HepG2 (cell line): ENCODE results near the gene TXNDC16. TPM values are rescaled to one million over a fixed set of nuclear protein-coding genes. Genes with fewer than 3 reads are reported as not detected.

Experiments used
- ATAC-seq: fragments of 200-7000 bp; cut with Tn5 transposase; 3 replicates; pipeline ENCODE4 v1.9.1; 2020; ENCODE audit warnings: mild to moderate bottlenecking, moderate library complexity
- BruUV-seq: library from RNA; stranded (reverse); fragments of 400-500 nt; replicated peaks from 2 replicates; lab custom pipeline; 2021; lab: Mats Ljungman, UMichigan
- CTCF ChIA-PET: fragments of 300-600 bp; formaldehyde crosslinking; extraction: SDS; loops from one replicate; lab custom pipeline; 2021; ENCODE audit warnings: low total read pairs, inconsistent platforms, low intra/inter-chr PET ratio; lab: Yijun Ruan, JAX
- POLR2A ChIA-PET: fragments of 350-600 bp; sonication (Branson Sonifier 250); formaldehyde crosslinking; loops from one replicate; lab custom pipeline; 2020; ENCODE audit warnings: antibody characterized with exemption, inconsistent platforms; lab: Yijun Ruan, JAX
- DNase-seq: peaks from one replicate; pipeline ENCODE4 v3.0.0-alpha.2; 2015; ENCODE audit warnings: low spot score
- FAIRE-seq: peaks from 3 replicates; lab custom pipeline; 2011; peaks lifted over from hg19 to GRCh38; lab: Jason Lieb, UNC
- H2AFZ ChIP-seq: one replicate; pipeline ENCODE4 v1.6.1; 2011; ENCODE audit warnings: low read length, inconsistent platforms
- H3K27ac ChIP-seq: fragments of 300-600 bp; 3 replicates; pipeline ENCODE4 v1.8.0; 2011; ENCODE audit warnings: mixed run types, mild to moderate bottlenecking, mixed read lengths, low read length, inconsistent platforms; ENCODE audit not compliant: insufficient read depth; ENCODE audit errors: extremely low read length
- H3K27me3 ChIP-seq, 2 experiments: fragments of 200-600 bp in 1 of 2; 2 replicates in 1 of 2; 3 replicates in 1 of 2; pipeline versions ENCODE4 v1.6.0 to v1.8.0; 2011; ENCODE audit warnings: low read length in 2 of 2, mild to moderate bottlenecking in 2 of 2, moderate library complexity in 2 of 2, inconsistent platforms in 1 of 2; ENCODE audit not compliant: insufficient read depth in 2 of 2, control insufficient read depth in 1 of 2
- H3K36me3 ChIP-seq, 2 experiments: fragments of 200-600 bp in 1 of 2; replicated peaks in 1 of 2; 2 replicates in 1 of 2; 3 replicates in 1 of 2; pipeline versions ENCODE4 v1.5.1 to v1.8.0; 2011; ENCODE audit warnings: low read length in 2 of 2, inconsistent platforms in 1 of 2; ENCODE audit not compliant: insufficient read depth in 2 of 2, control insufficient read depth in 1 of 2
- H3K4me1 ChIP-seq: 2 replicates; pipeline ENCODE4 v1.5.1; 2012; ENCODE audit warnings: low read length, inconsistent platforms; ENCODE audit not compliant: insufficient read depth
- H3K4me2 ChIP-seq: 2 replicates; pipeline ENCODE4 v1.6.0; 2011; ENCODE audit warnings: low read depth, low read length, inconsistent platforms
- H3K4me3 ChIP-seq, 3 experiments: fragments of 200-600 bp in 1 of 3; sonication (generic), shearing (Covaris generic) in 1 of 3; replicated peaks in 1 of 3; 2 replicates each; pipeline ENCODE4 v1.5.1; 2011 to 2016; ENCODE audit warnings: low read length in 3 of 3, inconsistent platforms in 2 of 3, low read depth in 2 of 3, mild to moderate bottlenecking in 2 of 3, control low read depth in 1 of 3, mixed read lengths in 1 of 3; ENCODE audit not compliant: insufficient read depth in 1 of 3
- H3K79me2 ChIP-seq: one replicate; pipeline ENCODE4 v1.6.1; 2011; ENCODE audit warnings: low read length, inconsistent platforms; ENCODE audit not compliant: insufficient read depth
- H3K9ac ChIP-seq: 2 replicates; pipeline ENCODE4 v1.6.0; 2011; ENCODE audit warnings: mild to moderate bottlenecking, low read depth, low read length, inconsistent platforms; ENCODE audit not compliant: insufficient read depth
- H3K9me3 ChIP-seq: 2 replicates; pipeline ENCODE4 v1.5.1; 2012; ENCODE audit warnings: mild to moderate bottlenecking, low read length
- H4K20me1 ChIP-seq: 2 replicates; pipeline ENCODE4 v1.6.0; 2011; ENCODE audit warnings: inconsistent platforms, mild to moderate bottlenecking, low read length, moderate library complexity; ENCODE audit not compliant: insufficient read depth
- HOXA3 ChIP-seq: sonication (generic); formaldehyde crosslinking; IDR thresholded peaks from 2 replicates; pipeline ENCODE4 v1.5.0; 2020; ENCODE audit warnings: missing genetic modification reagents
- KMT2B ChIP-seq: IDR thresholded peaks from 2 replicates; pipeline ENCODE4 v1.6.1; 2016; ENCODE audit warnings: missing genetic modification reagents, missing compliant biosample characterization
- NBN ChIP-seq: fragments of 450-650 bp; conservative IDR thresholded peaks from 2 replicates; pipeline ENCODE4 v1.6.1; 2017
- NFYB ChIP-seq: sonication (generic); formaldehyde crosslinking; IDR thresholded peaks from 2 replicates; pipeline ENCODE4 v1.4.0; 2020; ENCODE audit warnings: missing genetic modification reagents
- PHF8 ChIP-seq: sonication (generic); formaldehyde crosslinking; IDR thresholded peaks from 2 replicates; pipeline ENCODE4 v1.5.0; 2020; ENCODE audit warnings: missing genetic modification reagents
- RNF2 ChIP-seq: fragments of 450-650 bp; conservative IDR thresholded peaks from 2 replicates; pipeline ENCODE4 v1.6.1; 2016; ENCODE audit warnings: low read depth
- SMARCE1 ChIP-seq: fragments of 450-650 bp; IDR thresholded peaks from 2 replicates; pipeline ENCODE4 v1.6.1; 2017; ENCODE audit warnings: borderline replicate concordance
- ZFP91 ChIP-seq: sonication (generic); formaldehyde crosslinking; IDR thresholded peaks from 2 replicates; pipeline ENCODE4 v1.9.0; 2022; ENCODE audit warnings: missing genetic modification reagents, mild to moderate bottlenecking, borderline replicate concordance
- WGBS: methylation state at CpG from one replicate; pipeline ENCODE4 v1.1.6; 2017; ENCODE audit warnings: low lambda C conversion rate; 5-methylcytosine and 5-hydroxymethylcytosine counted together
- in situ Hi-C: cut with HindIII; loops from 2 replicates; pipeline ENCODE4 v1.10.0; 2017; ENCODE audit warnings: low pct_unique_long_range_greater_than_20kb; ENCODE audit not compliant: extremely low pct_ligation_motif_present
- intact Hi-C: fragments of 100-400 bp; cut with micrococcal nuclease; formaldehyde crosslinking; loops from one replicate; pipeline ENCODE4 v1.10.0; 2022; ENCODE audit not compliant: unreplicated experiment
- polyA plus RNA-seq, 8 experiments: library from polyadenylated mRNA; depleted of rRNA in 3 of 8; stranded (reverse) in 7 of 8; unstranded in 1 of 8; fragments of >200 nt; fragmentation: Illumina TruSeq in 4 of 8; extraction: Trizol in 4 of 8; gene quantifications; 2 replicates each; pipeline versions ENCODE4 v1.2.1 to v1.2.3, GENCODE V29; 2011 to 2016; ENCODE audit warnings: low read depth in 4 of 8, missing spikeins in 1 of 8, mixed read lengths in 1 of 8; ENCODE audit not compliant: insufficient read depth in 1 of 8
- total RNA-seq, 5 experiments: library from RNA; depleted of rRNA; stranded (reverse); fragments of >200 nt; fragmentation: Illumina TruSeq; extraction: Trizol; gene quantifications; 2 replicates each; pipeline ENCODE4 v1.2.3, GENCODE V29; 2016; ENCODE audit warnings: low read depth in 1 of 5
- TF ChIP-seq, protein P1 (sequence below): sonication (generic); formaldehyde crosslinking; IDR thresholded peaks from 2 replicates; pipeline ENCODE4 v1.5.0; 2020; ENCODE audit warnings: mild to moderate bottlenecking, missing genetic modification reagents
- TF ChIP-seq, protein P2 (sequence below): sonication (generic); formaldehyde crosslinking; IDR thresholded peaks from 2 replicates; pipeline ENCODE4 v1.5.0; 2020; ENCODE audit warnings: missing genetic modification reagents, mild to moderate bottlenecking, borderline replicate concordance

The TXNDC16 gene
- total and polyA plus RNA-seq, 2 of the 13 experiments (the other 11 are each of a cell fraction or from before 2014, with no cell fraction given) = 4.6 to 6.2 TPM

DNA sequence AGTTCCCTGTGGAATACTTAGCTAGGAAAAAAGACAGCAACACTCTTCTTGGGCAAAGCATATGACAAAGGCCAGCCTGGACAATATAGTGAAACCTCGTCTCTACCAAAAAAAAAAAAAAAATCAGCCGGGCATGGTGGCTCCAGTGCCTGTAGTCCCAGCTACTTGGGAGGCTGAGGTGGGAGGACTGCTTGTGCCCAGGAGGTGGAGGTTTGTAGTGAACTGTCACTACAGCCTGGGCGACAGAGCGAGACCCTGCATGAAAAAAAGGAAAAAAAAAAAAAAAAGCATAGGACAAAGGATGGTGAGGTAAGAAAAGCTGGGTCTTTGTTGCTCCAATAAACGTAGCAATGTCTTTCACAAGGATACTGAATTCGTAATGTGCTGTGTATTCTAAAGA lies 1.1 kb downstream of the TXNDC16 start:
- FAIRE-seq = no peak
- Histone ChIP-seq H3K4me3 (peak overlapping the region; percentile 66 to 82 (median 71)), H3K4me1 (peaks cover 38% of the 10 kb centered on the region), H4K20me1 (no peaks in the 10 kb centered on the region), H3K27me3 (no peaks in the 10 kb centered on the region; a peak in 1 of 5 replicates), H3K27ac (peak overlapping the region; percentile 74), H2AFZ (peak overlapping the region; percentile 88), H3K4me2 (peak overlapping the region; percentile 89), H3K9me3 (no peaks in the 10 kb centered on the region), H3K36me3 (no peaks in the 10 kb centered on the region), H3K9ac (peak overlapping the region; percentile 71), H3K79me2 (peaks cover 8% of the 10 kb centered on the region)
- TF ChIP-seq, protein P1, sequence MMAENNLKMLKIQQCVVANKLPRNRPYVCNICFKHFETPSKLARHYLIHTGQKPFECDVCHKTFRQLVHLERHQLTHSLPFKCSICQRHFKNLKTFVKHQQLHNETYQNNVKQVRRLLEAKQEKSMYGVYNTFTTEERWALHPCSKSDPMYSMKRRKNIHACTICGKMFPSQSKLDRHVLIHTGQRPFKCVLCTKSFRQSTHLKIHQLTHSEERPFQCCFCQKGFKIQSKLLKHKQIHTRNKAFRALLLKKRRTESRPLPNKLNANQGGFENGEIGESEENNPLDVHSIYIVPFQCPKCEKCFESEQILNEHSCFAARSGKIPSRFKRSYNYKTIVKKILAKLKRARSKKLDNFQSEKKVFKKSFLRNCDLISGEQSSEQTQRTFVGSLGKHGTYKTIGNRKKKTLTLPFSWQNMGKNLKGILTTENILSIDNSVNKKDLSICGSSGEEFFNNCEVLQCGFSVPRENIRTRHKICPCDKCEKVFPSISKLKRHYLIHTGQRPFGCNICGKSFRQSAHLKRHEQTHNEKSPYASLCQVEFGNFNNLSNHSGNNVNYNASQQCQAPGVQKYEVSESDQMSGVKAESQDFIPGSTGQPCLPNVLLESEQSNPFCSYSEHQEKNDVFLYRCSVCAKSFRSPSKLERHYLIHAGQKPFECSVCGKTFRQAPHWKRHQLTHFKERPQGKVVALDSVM = peak; percentile 85
- TF ChIP-seq NFYB (CRISPR knock-in tag) = no peak
- no TSS peak for BruUV-seq
- ChIA-PET POLR2A (interaction anchor here (0.8 kb wide), 1 partner anchor 375 kb away, joined by 3 read pairs; no protein-coding TSS in a partner anchor), CTCF (no interaction called here)
- DNase-seq = no peak
- intact Hi-C loops = loop anchor here (5.0 kb wide), 3 partner anchors 94 to 244 kb away; partner anchors contain the start of gene PSMC6
- in situ Hi-C loops = no loop called here
- ATAC-seq = no peak
- WGBS = under 1% methylated on average over 6 of the region's 6 CpGs

- 79% methylated on average over 3 of the region's 3 CpGs for WGBS
- BruUV-seq = no TSS peak
- Histone ChIP-seq H3K79me2 (peaks cover 8% of the 10 kb centered on the region), H3K27ac (no peak overlapping the region), H3K4me1 (peaks cover 38% of the 10 kb centered on the region), H3K4me3 (peak overlapping the region; percentile 66 to 82 (median 71)), H3K9ac (peak overlapping the region; percentile 71), H3K27me3 (no peaks in the 10 kb centered on the region; a peak in 1 of 5 replicates), H4K20me1 (no peaks in the 10 kb centered on the region), H3K4me2 (peak overlapping the region; percentile 89), H3K36me3 (no peaks in the 10 kb centered on the region), H2AFZ (no peak overlapping the region), H3K9me3 (no peaks in the 10 kb centered on the region)
- intact Hi-C loops (loop anchor here (5.0 kb wide), 3 partner anchors 93 to 243 kb away; partner anchors contain the start of gene PSMC6), in situ Hi-C loops (no loop called here)
- POLR2A ChIA-PET = no interaction called here
- ATAC-seq = no peak
- CTCF ChIA-PET = no interaction called here
- FAIRE-seq = no peak
- DNase-seq = no peak
- TF ChIP-seq RNF2 (no peak), KMT2B (CRISPR knock-in tag) (no peak), NBN (no peak), PHF8 (CRISPR knock-in tag) (no peak), SMARCE1 (no peak), HOXA3 (no peak), ZFP91 (no peak)
- TF ChIP-seq, protein P2, sequence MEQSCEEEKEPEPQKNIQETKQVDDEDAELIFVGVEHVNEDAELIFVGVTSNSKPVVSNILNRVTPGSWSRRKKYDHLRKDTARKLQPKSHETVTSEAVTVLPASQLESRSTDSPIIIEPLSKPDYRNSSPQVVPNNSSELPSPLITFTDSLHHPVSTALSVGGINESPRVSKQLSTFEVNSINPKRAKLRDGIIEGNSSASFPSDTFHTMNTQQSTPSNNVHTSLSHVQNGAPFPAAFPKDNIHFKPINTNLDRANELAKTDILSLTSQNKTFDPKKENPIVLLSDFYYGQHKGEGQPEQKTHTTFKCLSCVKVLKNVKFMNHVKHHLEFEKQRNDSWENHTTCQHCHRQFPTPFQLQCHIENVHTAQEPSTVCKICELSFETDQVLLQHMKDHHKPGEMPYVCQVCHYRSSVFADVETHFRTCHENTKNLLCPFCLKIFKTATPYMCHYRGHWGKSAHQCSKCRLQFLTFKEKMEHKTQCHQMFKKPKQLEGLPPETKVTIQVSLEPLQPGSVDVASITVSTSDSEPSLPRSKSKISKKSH (CRISPR knock-in tag) = no peak
Measured at GRCh38 chr14:52550661-52551060, 1.6 kb downstream of the TXNDC16 start.
